Uterus (tissue), 4 donors: ENCODE results near the gene AGBL4. TPM values are rescaled to one million over a fixed set of nuclear protein-coding genes. Genes with fewer than 3 reads are reported as not detected.

Experiments
- DNase-seq, 2 donors: peaks; one replicate each; pipeline ENCODE4 v3.0.0-alpha.2; 2019 to 2020
- H3K27ac ChIP-seq, 2 donors: fragments of 200-600 bp; sonication (generic); 1 replicate in 1 of 2; 2 replicates in 1 of 2; pipeline ENCODE4 v1.5.1; 2016 to 2018
- H3K27me3 ChIP-seq, 2 donors: fragments of 200-600 bp; sonication (generic); one replicate each; pipeline ENCODE4 v1.5.1; 2018 to 2019; ENCODE audit warnings: control low read depth in 1 of 2
- H3K36me3 ChIP-seq, 2 donors: fragments of 200-600 bp; sonication (generic); one replicate each; pipeline ENCODE4 v1.5.1; 2019; ENCODE audit warnings: control low read depth in 1 of 2
- H3K4me1 ChIP-seq, 2 donors: fragments of 200-600 bp; sonication (generic); one replicate each; pipeline ENCODE4 v1.5.1; 2018 to 2019; ENCODE audit warnings: control low read depth in 1 of 2
- H3K4me3 ChIP-seq, 2 donors: fragments of 200-600 bp; sonication (generic); 1 replicate in 1 of 2; 2 replicates in 1 of 2; pipeline ENCODE4 v1.5.1; 2018 to 2019; ENCODE audit warnings: mild to moderate bottlenecking in 1 of 2
- H3K9me3 ChIP-seq, 2 donors: fragments of 200-600 bp; sonication (generic); one replicate each; pipeline ENCODE4 v1.5.1; 2019; ENCODE audit warnings: control low read depth in 1 of 2
- CTCF ChIP-seq, 4 experiments: fragments of 200-600 bp in 2 of 4; fragments of 450-650 bp in 2 of 4; sonication (generic) in 2 of 4; IDR thresholded peaks; one replicate each; pipeline ENCODE4 v1.5.1; 2016 to 2019; ENCODE audit warnings: antibody characterized with exemption in 4 of 4, mild to moderate bottlenecking in 2 of 4, moderate library complexity in 1 of 4
- POLR2A ChIP-seq, 2 donors: fragments of 450-650 bp; IDR thresholded peaks; one replicate each; pipeline ENCODE4 v1.6.1; 2016; ENCODE audit warnings: antibody characterized with exemption in 2 of 2, mild to moderate bottlenecking in 1 of 2, moderate library complexity in 1 of 2
- intact Hi-C: fragments of 100-400 bp; cut with DNase I; formaldehyde crosslinking; loops from one replicate; pipeline ENCODE4 v1.15.1; 2023; ENCODE audit warnings: low total_unique reads
- total RNA-seq, 4 donors: library from RNA; depleted of rRNA in 3 of 4; stranded (reverse); fragments of >200 nt in 3 of 4; gene quantifications; one replicate each; pipeline versions ENCODE4 v1.1.0 to v1.2.4, GENCODE V29; 2014 to 2023
- donor health status: DM: yes; HTN: yes; CAD: no.

The AGBL4 gene
- total RNA-seq, 4 donors from 2014 or later, result 0.85 to 1.9 TPM; not detected in 2

DNA sequence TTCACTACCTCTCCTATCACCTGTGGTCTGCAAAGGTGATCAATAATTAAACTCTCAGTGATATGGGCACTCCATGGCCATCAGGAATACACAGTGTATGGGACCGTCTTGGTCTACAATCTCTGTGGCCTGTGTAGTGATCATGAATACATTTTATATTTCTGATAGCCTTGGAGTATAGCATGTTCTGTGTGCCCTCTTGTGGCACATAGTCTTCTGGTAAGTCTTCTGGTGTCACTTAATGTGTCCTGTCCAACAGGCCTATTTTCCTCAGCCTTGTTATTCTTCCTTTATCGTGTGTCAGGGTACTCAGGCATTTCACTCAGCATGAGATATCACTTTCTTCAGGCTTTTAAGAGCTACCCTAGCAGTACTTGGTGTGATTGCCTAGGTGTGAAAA lies 393.6 kb downstream of the AGBL4 start:
- intact Hi-C loops, result no loop called here
- Histone ChIP-seq H3K27me3 (no peaks in the 10 kb centered on the region), H3K9me3 (no peaks in the 10 kb centered on the region), H3K36me3 (no peaks in the 10 kb centered on the region), H3K4me3 (no peak overlapping the region), H3K27ac (no peak overlapping the region), H3K4me1 (no peaks in the 10 kb centered on the region)
- no peak for DNase-seq
- TF ChIP-seq POLR2A (IDR thresholded peaks at IDR 0.05), result no peak
- TF ChIP-seq CTCF (IDR thresholded peaks at IDR 0.05), result no peak

DNA sequence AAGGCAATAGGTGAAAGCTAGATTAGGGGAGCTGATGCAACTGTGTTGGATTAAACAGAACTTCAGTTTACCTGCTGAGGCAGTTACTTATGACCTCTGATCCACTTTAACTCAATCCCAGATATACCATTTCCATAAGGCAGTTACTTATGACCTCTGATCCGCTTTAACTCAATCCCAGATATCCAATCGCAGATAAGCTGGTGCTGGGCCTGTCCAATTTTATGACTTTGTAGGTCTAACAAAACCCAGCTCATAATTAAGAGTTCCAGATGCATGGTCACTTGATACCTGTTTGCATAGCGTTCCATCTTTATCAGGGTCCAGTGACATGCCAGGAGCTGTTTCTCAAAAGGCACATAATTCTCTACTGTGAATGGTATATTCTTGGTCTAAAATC lies 396.0 kb downstream of the AGBL4 start:
- H3K27me3 ChIP-seq, result no peaks in the 10 kb centered on the region
- H3K9me3 ChIP-seq, result no peaks in the 10 kb centered on the region
- no peaks in the 10 kb centered on the region for H3K36me3 ChIP-seq
- TF ChIP-seq CTCF (IDR thresholded peaks at IDR 0.05) (no peak), POLR2A (IDR thresholded peaks at IDR 0.05) (no peak)
- intact Hi-C loops, result no loop called here
- no peak overlapping the region for H3K4me3 ChIP-seq
- no peak for DNase-seq
- no peaks in the 10 kb centered on the region for H3K4me1 ChIP-seq
- no peak overlapping the region for H3K27ac ChIP-seq

DNA sequence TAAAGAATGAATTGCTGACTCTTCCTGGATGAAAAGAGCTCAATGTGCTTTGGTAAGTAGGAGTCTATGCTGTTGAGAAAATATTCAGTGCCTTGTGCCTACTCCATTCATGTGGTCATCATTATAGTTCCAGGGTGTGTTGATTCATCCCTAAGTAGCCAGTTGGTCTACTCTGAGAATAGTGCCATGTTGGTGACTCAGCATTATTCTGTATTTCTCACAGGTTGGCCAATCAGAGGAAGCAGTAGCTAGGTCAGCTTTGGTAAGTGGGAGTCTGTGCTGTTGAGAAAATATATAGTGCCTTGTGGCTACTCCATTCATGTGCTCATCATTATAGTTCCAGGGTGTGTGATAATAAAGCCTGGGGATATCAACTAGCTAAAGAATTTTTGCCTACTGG lies 397.3 kb downstream of the AGBL4 start:
- H3K27ac ChIP-seq, result no peak overlapping the region
- no peaks in the 10 kb centered on the region for H3K27me3 ChIP-seq
- no peaks in the 10 kb centered on the region for H3K4me1 ChIP-seq
- intact Hi-C loops, result no loop called here
- no peaks in the 10 kb centered on the region for H3K9me3 ChIP-seq
- no peaks in the 10 kb centered on the region for H3K36me3 ChIP-seq
- TF ChIP-seq CTCF (IDR thresholded peaks at IDR 0.05) (no peak), POLR2A (IDR thresholded peaks at IDR 0.05) (no peak)
- no peak overlapping the region for H3K4me3 ChIP-seq
- DNase-seq, result no peak

- DNase-seq, result no peak
These were observed 400.9 kb downstream of the AGBL4 start for GRCh38 chr1:49622877-49623276.

DNA sequence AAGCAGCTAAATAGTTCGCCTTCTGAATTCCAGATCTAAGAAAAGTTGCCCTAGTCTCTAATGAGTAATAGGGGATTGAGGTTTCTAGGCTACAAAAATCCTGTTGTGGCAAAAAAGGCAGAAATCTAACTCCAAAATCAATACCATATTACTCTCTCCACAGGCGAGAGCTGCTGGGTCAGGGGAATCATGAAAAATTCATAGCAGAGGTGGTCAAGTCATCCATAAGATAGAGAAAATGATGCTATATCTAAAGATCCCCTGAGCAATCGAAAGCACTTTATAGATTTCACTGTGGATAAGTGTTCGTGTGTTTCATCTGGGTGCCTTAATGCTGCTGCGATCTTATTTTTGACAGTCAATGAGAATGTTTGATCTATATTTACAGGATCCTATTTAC lies 417.7 kb downstream of the AGBL4 start:
- H3K4me3 ChIP-seq, result no peak overlapping the region

More at GRCh38 chr1:49622877-49623276, 400.9 kb downstream of the AGBL4 start:
- no peak overlapping the region for H3K4me3 ChIP-seq
- no peaks in the 10 kb centered on the region for H3K4me1 ChIP-seq
- H3K36me3 ChIP-seq, result no peaks in the 10 kb centered on the region
- TF ChIP-seq POLR2A (IDR thresholded peaks at IDR 0.05) (no peak), CTCF (IDR thresholded peaks at IDR 0.05) (no peak)
- H3K27ac ChIP-seq, result no peak overlapping the region
- intact Hi-C loops, result no loop called here
- no peaks in the 10 kb centered on the region for H3K9me3 ChIP-seq
- no peaks in the 10 kb centered on the region for H3K27me3 ChIP-seq

More for the DNA sequence above, 417.7 kb downstream of the AGBL4 start:
- Histone ChIP-seq H3K36me3 (no peaks in the 10 kb centered on the region), H3K4me1 (no peaks in the 10 kb centered on the region), H3K9me3 (no peaks in the 10 kb centered on the region), H3K27ac (no peak overlapping the region), H3K27me3 (no peaks in the 10 kb centered on the region)
- DNase-seq, result no peak
- intact Hi-C loops, result no loop called here
- no peak for TF ChIP-seq CTCF (IDR thresholded peaks at IDR 0.05)
